GM08714 (cell line): ENCODE results near the gene OST4.
A peak's percentile ranks its signal among the peaks of the same experiment; 100 is the strongest.

Source experiments
- H3K4me3 ChIP-seq: fragments of 200-500 bp; sonication (Bioruptor generic); 2 replicates; pipeline ENCODE4 v1.5.1; 2014; ENCODE audit warnings: mild to moderate bottlenecking, low read length, inconsistent platforms
- ZNF274 ChIP-seq: IDR thresholded peaks from 2 replicates; pipeline ENCODE4 v1.6.1; 2012; ENCODE audit warnings: mild to moderate bottlenecking, low read depth, low read length

The OST4 gene

DNA sequence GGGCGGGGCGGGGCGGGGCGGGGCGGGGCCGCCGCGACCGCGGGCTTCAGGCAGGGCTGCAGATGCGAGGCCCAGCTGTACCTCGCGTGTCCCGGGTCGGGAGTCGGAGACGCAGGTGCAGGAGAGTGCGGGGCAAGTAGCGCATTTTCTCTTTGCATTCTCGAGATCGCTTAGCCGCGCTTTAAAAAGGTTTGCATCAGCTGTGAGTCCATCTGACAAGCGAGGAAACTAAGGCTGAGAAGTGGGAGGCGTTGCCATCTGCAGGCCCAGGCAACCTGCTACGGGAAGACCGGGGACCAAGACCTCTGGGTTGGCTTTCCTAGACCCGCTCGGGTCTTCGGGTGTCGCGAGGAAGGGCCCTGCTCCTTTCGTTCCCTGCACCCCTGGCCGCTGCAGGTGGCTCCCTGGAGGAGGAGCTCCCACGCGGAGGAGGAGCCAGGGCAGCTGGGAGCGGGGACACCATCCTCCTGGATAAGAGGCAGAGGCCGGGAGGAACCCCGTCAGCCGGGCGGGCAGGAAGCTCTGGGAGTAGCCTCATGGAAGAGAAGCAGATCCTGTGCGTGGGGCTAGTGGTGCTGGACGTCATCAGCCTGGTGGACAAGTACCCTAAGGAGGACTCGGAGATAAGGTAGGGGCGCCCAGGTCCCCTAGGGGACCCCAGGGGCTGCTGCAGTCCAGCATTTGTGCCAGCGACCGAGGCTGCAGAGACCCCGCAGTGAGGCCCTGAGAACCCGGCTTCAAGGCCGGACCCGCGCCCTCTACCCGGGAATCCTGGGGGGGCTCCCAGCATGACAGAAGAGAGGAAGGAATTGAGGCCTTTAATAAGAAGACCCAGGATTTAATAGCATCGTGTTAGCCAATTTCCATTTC is 15.5 kb upstream of the OST4 start, which contains the start of gene KHK:
Gene KHK (plus strand): TSS at position 49 of the 870 bp plus-strand sequence. CDS start 488 bp downstream, at position 537.
- no peak for TF ChIP-seq ZNF274

DNA sequence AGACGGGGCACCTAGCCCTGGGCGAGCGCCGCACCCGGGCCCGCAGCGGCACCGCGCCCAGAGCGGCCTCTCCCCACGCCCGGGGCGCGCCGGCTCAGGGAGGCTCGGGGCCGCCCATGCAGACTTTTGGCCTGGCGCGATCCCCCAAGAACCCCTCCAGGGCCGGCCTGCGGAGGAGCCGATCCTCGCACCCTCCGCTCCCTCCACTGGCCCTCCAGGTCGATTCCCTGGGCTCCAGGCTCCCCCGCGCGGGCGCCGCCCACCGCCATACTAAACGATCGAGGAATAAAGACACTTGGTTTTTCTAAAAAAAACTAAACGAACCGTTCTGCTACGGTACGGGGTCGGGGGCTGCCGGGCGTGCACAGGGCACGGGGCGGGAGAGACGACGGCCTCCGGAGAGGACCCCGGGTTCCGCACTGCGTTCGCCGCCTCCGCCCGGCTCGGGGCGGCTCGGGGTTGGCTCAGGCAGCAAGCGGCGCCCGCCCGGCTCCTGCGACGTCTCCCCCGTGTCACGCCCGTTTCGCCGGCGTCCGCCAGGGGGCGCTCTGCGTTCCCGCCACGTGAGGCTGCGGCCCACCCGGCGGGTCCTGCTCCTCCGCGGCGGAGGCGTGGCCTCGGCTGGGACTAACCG is 14.8 kb upstream of the OST4 start:
- no peak for TF ChIP-seq ZNF274
- H3K4me3 ChIP-seq = peak overlapping the region; percentile 68; the same call in 1 of the 2 replicates

More for the DNA sequence above, 15.5 kb upstream of the OST4 start, which contains the start of gene KHK:
- peak within 1 kb of the TSS; percentile 68; the same call in 1 of the 2 replicates for H3K4me3 ChIP-seq

DNA sequence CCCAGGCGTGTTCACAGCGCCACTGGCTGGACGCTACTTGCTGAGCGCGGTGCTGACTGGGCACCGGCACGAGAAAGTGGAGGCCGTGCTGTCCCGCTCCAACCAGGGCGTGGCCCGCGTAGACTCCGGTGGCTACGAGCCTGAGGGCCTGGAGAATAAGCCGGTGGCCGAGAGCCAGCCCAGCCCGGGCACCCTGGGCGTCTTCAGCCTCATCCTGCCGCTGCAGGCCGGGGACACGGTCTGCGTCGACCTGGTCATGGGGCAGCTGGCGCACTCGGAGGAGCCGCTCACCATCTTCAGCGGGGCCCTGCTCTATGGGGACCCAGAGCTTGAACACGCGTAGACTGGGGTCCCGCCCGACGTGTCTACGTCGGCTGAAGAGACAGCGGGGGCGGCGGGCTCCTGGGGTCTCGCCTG is 14.2 kb upstream of the OST4 start:
- peak overlapping the region; percentile 68; the same call in 1 of the 2 replicates for H3K4me3 ChIP-seq
- TF ChIP-seq ZNF274 = no peak

DNA sequence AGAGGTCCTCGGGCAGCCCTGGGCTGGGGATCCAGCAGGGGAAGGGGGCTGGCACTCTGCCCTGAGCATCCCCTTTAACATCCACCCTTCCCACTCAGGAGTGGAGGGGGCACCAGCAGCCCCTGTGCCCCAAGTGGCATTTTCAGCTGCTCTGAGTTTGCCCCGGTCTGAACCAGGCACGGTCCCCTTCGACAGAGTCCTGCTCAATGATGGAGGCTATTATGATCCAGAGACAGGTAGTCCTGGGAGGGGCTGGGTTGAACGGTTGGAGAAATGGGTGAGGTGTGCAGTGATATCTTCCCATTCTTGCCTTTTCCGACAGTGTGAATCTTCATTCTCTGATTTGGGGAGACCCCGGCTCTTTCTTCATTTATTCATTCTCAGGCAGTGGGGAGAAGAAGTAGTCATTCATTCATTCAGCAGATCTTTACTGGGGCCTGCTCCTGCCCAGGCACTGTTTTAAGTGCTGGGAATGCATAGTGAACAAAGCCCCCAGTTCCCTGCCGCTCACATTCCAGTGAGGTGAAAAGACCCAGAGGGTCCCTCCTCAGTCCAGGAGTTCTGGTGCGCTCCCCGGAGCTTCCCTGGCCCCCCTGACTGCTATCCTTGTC is 13.7 kb upstream of the OST4 start:
- no peak overlapping the region; the same call in 1 of the 2 replicates for H3K4me3 ChIP-seq
- no peak for TF ChIP-seq ZNF274

DNA sequence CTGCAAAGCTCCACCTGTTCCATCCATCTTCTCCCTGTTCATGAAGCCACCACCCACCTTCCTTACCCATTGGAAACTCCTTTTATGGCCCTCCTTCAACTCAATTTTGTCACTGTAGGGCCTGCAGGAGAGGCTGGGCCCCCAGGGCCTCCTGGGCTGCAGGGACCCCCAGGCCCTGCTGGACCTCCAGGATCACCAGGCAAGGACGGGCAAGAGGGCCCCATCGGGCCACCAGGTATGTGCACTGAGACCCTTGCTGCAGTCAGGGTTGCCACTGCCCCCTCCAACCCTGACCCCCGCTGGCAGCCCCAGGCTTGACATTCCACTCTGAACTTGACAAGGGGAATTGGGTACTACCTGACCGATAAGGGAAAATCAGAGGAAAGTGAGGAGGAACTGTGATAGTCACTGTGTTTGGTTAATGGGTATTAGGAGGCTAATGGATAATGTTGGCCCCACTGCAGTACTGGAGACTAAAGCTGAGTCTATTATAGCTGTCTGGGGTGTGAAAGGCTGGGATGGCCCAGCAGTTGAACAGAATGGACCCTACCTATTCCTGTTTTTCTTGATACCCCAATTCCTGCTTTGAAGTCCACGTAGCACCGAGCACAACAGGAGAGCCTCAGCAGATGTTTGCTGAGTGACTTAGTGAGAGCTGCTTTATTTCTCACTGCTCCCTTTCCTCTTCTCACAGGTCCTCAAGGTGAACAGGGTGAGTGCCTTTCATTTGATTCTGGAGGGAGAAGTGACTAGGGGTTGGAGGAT is 13.0 kb upstream of the OST4 start:
- no peak overlapping the region for H3K4me3 ChIP-seq
- TF ChIP-seq ZNF274 = no peak

DNA sequence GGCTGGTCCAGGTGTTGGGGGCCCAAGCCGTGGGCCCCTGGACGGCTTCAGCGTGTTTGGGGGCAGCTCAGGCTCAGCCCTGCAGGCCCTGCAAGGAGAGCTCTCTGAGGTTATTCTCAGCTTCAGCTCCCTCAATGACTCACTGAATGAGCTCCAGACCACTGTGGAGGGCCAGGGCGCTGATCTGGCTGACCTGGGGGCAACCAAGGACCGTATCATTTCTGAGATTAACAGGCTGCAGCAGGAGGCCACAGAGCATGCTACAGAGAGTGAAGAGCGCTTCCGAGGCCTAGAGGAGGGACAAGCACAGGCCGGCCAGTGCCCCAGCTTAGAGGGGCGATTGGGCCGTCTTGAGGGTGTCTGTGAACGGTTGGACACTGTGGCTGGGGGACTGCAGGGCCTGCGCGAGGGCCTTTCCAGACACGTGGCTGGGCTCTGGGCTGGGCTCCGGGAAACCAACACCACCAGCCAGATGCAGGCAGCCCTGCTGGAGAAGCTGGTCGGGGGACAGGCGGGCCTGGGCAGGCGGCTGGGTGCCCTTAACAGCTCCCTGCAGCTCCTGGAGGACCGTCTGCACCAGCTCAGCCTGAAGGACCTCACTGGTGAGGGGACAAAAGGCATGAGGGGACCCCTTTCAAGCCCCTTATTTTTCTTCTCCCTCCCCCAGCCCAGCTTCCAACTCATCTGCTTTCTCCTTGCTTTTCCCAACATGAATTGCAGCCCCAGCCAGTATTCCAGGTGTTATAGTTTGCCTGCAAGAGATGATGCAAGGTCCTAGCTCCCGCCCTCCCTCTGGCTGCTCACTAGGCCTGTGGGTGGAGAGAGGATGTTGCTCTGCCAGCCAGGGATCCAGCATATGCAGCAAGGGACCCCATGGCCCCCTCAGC is 12.2 kb upstream of the OST4 start:
- TF ChIP-seq ZNF274 = no peak
- H3K4me3 ChIP-seq = no peak overlapping the region

DNA sequence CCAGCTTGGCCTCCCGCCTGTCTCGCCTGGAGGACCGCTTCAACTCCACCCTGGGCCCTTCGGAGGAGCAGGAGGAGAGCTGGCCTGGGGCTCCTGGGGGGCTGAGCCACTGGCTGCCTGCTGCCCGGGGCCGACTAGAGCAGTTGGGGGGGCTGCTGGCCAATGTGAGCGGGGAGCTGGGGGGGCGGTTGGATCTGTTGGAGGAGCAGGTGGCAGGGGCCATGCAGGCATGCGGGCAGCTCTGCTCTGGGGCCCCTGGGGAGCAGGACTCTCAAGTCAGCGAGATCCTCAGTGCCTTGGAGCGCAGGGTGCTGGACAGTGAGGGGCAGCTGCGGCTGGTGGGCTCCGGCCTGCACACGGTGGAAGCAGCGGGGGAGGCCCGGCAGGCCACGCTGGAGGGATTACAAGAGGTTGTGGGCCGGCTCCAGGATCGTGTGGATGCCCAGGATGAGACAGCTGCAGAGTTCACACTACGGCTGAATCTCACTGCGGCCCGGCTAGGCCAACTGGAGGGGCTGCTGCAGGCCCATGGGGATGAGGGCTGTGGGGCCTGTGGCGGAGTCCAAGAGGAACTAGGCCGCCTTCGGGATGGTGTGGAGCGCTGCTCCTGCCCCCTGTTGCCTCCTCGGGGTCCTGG is 11.4 kb upstream of the OST4 start:
- no peak for TF ChIP-seq ZNF274
- H3K4me3 ChIP-seq = no peak overlapping the region

DNA sequence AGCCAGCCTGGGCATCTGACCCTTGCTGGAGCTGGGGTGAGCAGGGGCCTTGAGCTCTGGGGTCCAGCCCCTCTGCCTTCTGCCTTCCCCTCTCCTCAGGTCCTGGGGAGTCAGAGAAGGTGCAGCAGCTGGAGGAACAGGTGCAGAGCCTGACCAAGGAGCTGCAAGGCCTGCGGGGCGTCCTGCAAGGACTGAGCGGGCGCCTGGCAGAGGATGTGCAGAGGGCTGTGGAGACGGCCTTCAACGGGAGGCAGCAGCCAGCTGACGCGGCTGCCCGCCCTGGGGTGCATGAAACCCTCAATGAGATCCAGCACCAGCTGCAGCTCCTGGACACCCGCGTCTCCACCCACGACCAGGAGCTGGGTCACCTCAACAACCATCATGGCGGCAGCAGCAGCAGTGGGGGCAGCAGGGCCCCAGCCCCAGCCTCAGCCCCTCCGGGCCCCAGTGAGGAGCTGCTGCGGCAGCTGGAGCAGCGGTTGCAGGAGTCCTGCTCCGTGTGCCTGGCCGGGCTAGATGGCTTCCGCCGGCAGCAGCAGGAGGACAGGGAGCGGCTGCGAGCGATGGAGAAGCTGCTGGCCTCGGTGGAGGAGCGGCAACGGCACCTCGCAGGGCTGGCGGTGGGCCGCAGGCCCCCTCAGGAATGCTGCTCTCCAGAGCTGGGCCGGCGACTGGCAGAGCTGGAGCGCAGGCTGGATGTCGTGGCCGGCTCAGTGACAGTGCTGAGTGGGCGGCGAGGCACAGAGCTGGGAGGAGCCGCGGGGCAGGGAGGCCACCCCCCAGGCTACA is 10.7 kb upstream of the OST4 start:
- H3K4me3 ChIP-seq = no peak overlapping the region; the same call in 1 of the 2 replicates
- TF ChIP-seq ZNF274 = no peak

DNA sequence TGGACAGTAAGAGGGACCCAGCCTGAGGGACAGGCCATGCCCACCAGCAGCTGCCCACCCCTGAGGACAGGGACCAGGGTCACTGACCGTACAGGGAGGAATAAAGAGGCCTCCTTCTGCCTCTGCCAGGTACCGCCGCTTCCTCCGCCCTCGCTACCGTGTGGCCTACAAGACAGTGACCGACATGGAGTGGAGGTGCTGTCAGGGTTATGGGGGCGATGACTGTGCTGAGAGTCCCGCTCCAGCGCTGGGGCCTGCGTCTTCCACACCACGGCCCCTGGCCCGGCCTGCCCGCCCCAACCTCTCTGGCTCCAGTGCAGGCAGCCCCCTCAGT is 9.1 kb upstream of the OST4 start:
- peak overlapping the region; percentile 64; the same call in 1 of the 2 replicates for H3K4me3 ChIP-seq
- TF ChIP-seq ZNF274 = no peak

DNA sequence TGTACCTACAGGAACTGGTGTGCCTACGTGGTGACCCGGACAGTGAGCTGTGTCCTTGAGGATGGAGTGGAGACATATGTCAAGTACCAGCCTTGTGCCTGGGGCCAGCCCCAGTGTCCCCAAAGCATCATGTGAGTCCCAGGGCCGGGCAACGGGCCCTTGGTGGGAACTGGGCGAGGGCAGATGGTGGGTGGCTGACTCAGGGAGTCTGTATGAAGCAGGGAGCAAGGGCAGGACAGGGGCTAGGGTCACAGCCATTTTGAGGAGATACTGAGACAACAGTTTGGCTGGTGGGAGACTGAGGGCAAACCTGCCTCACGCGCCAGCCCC is 8.7 kb upstream of the OST4 start:
- H3K4me3 ChIP-seq = peak overlapping the region; percentile 64; the same call in 1 of the 2 replicates
- TF ChIP-seq ZNF274 = no peak

DNA sequence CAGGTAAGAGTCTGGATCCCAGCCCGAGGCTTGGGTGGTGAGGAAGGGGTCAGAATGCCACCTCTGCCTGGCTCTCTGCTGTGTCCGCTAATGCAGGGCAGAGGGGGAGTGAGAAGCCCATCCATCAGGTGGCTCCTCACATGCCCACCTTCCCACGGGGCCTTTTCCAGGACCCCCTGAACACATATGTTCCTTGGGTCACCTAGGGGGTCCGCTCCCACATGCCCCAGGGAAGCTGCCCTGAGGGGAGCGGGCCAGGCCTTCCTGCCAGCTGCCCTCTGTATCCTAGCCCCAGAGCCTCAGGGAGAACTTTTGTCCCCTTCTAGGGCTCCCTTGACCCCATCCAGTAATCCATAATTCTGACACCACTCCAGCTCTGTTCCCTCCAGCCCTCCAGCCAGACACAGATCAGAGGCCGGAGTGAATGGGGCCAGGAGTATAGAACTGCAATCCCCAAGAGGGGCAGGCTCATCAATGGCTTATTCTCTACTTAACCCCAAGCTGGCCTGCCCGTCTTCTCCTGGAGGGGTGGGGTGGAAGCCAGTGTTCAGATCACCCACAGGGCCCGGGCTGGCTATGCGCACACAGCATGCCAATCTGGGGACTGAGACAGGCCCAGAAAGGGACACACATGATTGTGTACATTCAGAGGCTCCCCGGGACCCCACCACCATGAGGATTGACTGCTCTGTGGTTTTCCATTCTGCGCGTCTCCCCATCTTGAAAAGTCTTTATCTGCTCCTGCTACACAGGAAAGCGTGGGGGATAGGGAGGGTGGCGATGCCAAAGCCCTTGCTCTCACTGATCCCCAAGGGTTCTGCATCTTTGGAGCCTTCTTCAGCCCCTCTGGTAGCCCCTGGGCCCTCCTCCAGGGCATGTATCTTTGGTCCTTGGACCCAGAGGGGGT is 8.0 kb upstream of the OST4 start:
- no peak for TF ChIP-seq ZNF274
- H3K4me3 ChIP-seq = peak overlapping the region; percentile 64; the same call in 1 of the 2 replicates
